GM21737 (cell line): ENCODE measurements around the gene IDH2.
A peak's percentile ranks its signal among the peaks of the same experiment; 100 is the strongest.

ENCODE experiments used
- ATAC-seq: cut with Tn5 transposase; IDR thresholded peaks from one replicate; pipeline ENCODE4 v1.9.1; 2021; ENCODE audit warnings: mild to moderate bottlenecking, moderate library complexity; ENCODE audit not compliant: unreplicated experiment

IDH2 gene

GRCh38 chr15:90044916-90045371 lies 57.3 kb downstream of the IDH2 start:
- ATAC-seq: no peak

DNA sequence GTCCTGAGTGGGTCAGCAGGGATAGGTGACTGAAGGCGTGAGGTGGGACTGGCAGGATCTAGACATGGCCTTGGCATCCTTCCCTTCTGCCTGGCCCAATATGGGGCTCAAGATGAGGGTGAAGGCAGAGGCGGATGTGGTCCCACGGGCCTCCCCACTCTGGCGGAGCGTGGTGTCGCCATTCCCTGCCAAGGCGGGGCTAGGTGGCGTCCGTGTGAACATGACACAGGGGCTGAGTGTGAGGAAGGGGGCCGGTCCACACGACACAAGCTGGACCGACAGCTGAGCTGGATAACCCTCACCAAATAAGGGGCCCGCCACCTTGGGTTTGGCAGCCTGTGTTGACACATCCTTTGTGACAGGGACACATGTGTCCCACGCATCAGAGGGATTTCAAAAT lies 58.1 kb downstream of the IDH2 start:
- ATAC-seq: no peak

GRCh38 chr15:90043530-90044010 lies 58.7 kb downstream of the IDH2 start:
- no peak for ATAC-seq

GRCh38 chr15:90042766-90043529 lies 59.3 kb downstream of the IDH2 start:
- ATAC-seq: no peak

- no peak for ATAC-seq
Observed at GRCh38 chr15:90042356-90042755, 59.9 kb downstream of the IDH2 start.

DNA sequence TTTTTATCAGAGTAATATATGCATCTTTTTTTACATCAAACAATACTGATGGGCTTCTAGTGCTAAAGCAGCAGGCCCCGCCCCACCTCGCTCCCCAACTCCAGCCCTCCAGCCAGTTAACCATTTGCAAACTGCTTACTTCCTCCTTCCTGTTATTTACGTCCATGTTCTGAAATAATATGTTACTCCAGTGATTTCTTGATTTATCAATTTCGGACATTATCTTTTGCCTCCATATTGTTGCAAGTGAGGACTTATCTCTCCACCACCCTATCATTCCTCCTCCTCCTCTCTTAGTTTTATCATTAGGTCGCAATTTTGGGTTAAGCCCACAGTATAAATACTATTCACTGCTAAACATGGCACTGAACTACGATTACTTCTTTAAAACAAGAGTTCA lies 61.6 kb downstream of the IDH2 start:
- ATAC-seq: no peak

DNA sequence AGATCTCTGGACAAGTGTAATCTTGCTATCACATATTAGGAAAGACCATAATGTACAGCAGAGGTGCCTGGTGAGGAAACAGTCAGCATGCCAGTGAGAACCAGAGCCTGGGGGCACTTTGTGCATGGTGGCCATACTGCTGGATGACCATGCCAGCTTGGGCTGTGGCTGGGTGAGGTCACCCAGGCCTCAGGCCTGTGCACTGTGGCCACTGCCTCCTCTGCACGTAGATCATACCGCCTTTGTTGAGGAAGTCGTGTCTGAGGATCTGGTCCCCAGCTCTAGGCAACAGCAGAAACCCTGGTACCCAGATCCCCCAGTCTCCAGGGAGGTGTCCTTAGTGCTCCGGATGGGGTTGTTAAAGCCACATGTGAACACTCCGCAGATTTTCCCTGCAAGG lies 62.3 kb downstream of the IDH2 start:
- no peak for ATAC-seq

DNA sequence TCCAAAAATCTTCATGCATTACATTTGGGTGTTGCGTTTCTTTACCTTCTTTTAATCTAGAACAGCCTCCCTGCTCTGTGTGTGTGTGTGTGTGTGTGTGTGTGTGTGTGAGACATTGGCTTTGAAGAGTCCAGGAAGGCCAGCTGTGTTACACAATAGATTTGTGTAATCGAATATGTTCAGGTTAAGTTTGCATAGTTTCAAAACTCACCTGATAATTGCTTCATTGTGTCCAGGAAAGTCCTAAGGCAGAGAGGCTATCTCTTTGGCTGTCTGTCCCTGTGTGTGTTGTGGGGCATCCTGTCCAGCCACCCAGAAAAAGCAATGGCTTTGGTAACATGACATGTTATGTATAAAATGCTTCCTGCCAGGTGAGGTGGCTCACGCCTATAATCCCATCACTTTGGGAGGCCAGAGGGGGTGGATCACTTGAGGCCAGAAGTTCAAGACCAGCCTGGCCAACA lies 63.6 kb downstream of the IDH2 start:
- no peak for ATAC-seq

DNA sequence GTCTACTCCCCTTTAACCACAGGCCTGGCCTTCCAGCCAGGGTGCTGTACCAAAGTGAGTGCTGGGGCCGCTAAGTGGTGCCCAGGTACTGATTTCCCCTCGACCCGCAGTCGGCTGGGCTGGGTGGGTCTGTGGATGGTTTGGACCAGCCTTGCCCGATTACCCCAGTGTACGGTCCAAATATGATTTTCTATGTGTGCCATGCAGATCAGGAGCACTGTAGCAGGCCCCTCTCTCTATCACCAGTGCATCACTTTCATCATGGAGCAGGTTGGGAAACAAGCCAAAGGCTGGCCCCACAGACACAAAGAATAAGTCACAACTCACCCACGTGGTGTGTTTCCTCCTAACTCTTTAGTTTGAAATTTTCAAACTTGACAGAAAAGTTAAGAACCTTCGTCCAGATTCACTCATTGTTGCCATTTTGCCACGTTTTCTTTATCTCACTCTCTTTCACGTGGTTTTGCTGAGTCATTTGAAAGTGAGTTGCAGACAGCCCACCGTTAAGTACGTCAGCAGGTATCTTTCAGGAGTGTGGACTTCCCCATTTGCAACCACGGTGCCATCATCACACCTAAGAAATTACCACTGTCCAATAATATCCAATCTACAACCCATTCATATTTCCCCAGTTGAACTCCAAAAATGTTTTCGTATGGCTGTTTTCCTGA lies 64.2 kb downstream of the IDH2 start:
- ATAC-seq: peak; percentile 46

DNA sequence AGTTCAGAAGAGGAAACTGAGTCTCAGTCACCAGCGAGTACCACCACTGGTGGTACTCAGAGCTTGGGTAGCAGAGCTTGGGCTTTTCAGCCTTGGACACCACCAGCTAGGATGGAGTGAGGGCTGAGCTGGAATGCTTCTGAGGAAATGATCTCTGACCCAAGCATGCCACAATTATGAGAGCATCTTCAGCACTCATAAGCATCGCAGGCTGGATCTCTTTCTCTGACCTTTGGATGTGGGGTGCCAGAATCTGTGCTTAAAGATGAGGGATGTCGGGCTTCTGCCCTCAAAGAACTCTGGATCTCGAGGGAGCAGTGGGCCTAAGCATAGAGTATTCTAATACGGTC lies 64.8 kb downstream of the IDH2 start:
- no peak for ATAC-seq

GRCh38 chr15:90036806-90037510 lies 65.3 kb downstream of the IDH2 start:
- ATAC-seq: no peak

- ATAC-seq: no peak
Observed at GRCh38 chr15:90036343-90036742, 65.9 kb downstream of the IDH2 start.

- no peak for ATAC-seq
Observed at GRCh38 chr15:90035840-90036230, 66.4 kb downstream of the IDH2 start.

DNA sequence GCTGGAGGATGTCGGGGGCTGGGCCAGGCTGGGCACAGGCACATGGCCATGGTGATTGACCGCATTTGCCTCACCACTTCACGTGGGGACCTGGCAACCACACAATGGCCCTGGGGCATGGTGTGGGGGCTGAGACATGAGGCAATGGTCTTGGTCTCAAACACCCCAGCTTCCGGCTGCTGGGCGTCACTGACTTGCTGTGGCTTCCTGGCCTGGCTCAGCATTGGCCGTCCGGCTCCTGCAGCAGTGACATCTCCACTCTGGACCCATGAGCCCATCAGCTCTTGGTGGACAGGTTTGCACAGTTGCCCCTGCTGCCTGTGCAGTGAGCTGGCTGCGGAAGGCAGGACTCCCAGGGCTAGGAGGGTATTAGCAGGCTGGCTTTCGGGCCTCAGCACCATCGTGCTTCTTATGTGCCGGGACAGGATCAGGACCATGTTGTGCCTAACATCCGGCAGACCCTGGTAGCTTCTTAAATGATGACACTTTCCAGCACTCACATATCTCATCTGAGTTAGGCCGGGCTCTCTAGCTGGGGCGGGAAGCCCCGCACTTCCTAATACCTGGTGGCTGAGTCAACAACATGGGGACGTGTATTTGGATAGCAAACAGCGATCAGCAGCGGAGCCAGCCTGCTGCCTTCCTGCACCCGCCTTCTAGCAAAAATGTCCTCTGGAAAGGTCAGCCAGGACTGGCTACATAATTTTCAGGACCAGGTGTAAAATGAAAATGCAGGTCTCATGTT lies 67.0 kb downstream of the IDH2 start:
- ATAC-seq: no peak

DNA sequence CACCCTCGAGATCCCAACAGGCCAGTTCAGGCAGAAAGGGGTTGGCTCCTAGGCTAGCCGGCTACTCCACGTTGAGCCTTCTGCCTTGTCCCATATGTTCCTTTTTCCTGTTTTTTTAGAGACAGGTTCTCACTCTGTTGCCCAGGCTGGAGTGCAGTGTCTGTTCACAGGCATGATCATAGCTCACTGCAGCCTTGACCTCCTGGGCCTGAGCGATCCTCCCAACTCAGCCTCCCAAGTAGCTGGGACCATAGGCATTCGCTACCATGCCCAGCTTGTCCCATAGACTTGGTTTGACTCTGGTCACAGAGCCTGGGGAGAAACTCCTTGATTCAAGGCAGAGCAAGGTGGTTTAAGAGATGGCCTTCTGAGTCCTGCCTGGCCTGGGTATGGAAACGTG lies 68.8 kb downstream of the IDH2 start:
- ATAC-seq: no peak
